GM06990 (cell line): ENCODE results near the gene MED12L.
"Not testable (repeated sequence)": the region's sequence is repeated elsewhere in the genome, so short reads cannot be mapped to it uniquely, and the experiment has no call there.

Experiments
- DNase-seq: peaks from one replicate; pipeline ENCODE4 v3.0.0-alpha.2; 2011; ENCODE audit not compliant: insufficient read length; ENCODE audit errors: extremely low read depth
- H3K27me3 ChIP-seq: replicated peaks from 2 replicates; pipeline ENCODE4 v1.6.0; 2011; ENCODE audit warnings: low read length; ENCODE audit not compliant: control insufficient read depth, insufficient read depth
- H3K36me3 ChIP-seq: 2 replicates; pipeline ENCODE4 v1.5.1; 2011; ENCODE audit warnings: low read length; ENCODE audit not compliant: control insufficient read depth, insufficient read depth
- H3K4me3 ChIP-seq: replicated peaks from 2 replicates; pipeline ENCODE4 v1.5.1; 2011; ENCODE audit warnings: low read depth, mild to moderate bottlenecking, control low read depth, low read length
- CTCF ChIP-seq: IDR thresholded peaks from 2 replicates; pipeline ENCODE4 v1.5.1; 2011; ENCODE audit warnings: low read length, control low read depth, mild to moderate bottlenecking, inconsistent platforms; ENCODE audit not compliant: insufficient read depth, poor library complexity, severe bottlenecking

MED12L gene

DNA sequence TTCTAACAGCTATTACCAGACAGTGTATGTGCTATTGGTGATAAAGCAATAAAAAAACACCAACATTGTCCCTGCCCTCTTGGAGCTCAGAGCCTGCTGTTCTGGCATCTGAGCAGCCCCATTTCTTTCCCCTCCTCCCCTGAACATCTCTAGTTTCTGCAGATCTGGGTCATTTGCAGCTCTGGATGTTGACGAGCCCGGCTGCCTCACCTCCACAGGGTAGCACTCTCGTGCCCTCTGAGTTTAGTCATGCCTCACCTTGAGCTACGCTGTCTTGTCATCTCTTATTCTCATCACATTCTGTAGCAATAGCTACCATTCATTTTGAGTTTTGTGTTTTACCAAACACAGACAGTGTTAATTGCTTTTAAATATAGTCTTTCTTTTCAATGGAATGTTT, 147.5 kb downstream of the MED12L start:
- H3K36me3 ChIP-seq: no peaks in the 10 kb centered on the region
- H3K4me3 ChIP-seq: no peak overlapping the region
- no peak for TF ChIP-seq CTCF
- DNase-seq: no peak
- no peaks in the 10 kb centered on the region for H3K27me3 ChIP-seq

DNA sequence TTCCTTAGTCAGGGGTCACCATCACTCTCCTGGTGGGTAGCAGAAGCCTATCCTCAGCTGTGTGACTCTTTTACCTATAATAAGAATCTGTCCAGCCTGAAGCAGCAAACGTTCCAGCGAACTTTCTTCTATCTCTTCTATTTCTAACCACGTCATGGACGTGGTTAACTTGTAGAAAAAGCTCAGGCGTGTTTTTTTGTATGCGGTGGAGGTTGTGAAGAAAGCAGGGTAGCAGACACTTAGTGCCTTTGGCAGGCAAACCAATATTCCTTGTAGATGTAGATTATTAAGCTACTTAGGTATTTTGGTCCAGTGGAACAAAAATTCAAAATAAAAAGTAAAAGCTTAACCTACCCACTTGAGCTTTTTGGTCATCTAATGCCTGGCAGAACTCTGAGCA, 149.4 kb downstream of the MED12L start:
- no peak for TF ChIP-seq CTCF
- no peaks in the 10 kb centered on the region for H3K27me3 ChIP-seq
- DNase-seq: no peak
- no peak overlapping the region for H3K4me3 ChIP-seq
- no peaks in the 10 kb centered on the region for H3K36me3 ChIP-seq

DNA sequence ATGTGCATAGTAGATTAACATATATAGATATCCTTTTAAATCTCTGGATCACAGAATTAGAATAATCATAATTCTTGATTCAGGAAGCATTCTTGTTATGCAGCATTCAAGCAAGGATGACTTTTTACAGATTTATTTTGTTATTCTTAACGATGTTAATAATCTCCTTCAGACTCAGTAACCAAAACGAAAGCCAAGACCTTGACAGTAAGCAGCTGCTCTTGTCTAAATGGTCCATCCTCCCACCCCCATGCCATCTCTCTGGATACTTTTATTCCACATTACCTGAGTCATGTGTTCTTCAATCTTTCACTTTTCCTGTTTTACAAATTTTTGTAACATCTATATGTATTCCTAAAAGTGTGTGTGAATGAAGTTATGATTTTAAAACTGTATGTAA, 150.9 kb downstream of the MED12L start:
- H3K4me3 ChIP-seq: no peak overlapping the region
- no peaks in the 10 kb centered on the region for H3K27me3 ChIP-seq
- no peak for DNase-seq
- TF ChIP-seq CTCF: no peak
- H3K36me3 ChIP-seq: no peaks in the 10 kb centered on the region

GRCh38 chr3:151236736-151237135, 151.3 kb downstream of the MED12L start:
- no peaks in the 10 kb centered on the region for H3K27me3 ChIP-seq
- no peak for TF ChIP-seq CTCF
- H3K36me3 ChIP-seq: no peaks in the 10 kb centered on the region
- no peak overlapping the region for H3K4me3 ChIP-seq
- no peak for DNase-seq

DNA sequence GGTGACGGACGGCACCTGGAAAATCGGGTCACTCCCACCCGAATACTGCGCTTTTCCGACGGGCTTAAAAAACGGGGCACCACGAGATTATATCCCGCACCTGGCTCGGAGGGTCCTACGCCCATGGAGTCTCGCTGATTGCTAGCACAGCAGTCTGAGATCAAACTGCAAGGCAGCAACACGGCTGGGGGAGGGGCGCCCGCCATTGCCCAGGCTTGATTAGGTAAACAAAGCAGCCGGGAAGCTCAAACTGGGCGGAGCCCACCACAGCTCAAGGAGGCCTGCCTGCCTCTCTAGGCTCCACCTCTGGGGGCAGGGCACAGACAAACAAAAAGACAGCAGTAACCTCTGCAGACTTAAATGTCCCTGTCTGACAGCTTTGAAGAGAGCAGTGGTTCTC, 156.5 kb downstream of the MED12L start:
- not testable (repeated sequence) for H3K36me3 ChIP-seq, DNase-seq, H3K27me3 ChIP-seq, H3K4me3 ChIP-seq

DNA sequence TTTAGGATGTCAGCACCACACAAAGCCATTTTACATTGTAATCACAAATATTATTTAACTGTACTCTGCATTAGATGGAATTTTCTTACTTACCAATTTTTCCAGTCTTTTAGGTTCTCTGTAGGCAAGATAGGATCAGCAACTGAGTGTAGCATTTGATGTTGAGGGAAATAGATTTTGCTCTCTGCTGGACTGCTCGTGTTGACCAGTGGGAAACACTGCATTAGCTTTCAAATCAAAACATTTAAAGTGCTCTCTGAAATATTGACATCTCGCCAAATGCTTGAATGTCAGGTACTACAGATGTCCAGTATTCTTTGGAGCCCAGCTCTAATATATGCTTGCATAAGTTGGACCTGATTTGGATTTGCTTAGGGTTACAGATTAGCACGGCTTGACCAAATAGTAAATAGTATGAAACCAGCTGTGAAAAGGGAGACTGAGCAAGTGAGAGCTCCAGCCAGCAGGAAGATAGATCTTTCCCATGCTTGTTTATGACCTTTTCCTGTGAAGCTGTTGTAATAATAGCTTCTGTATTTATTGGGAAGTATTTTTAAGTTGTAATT, 163.4 kb downstream of the MED12L start:
- Histone ChIP-seq H3K4me3 (no peak overlapping the region), H3K27me3 (no peaks in the 10 kb centered on the region), H3K36me3 (no peaks in the 10 kb centered on the region)
- DNase-seq: no peak
- no peak for TF ChIP-seq CTCF
